GM12878 (cell line): ENCODE results near the gene DNAH1.

Experiments
- CHD2 ChIP-seq: IDR thresholded peaks from 2 replicates; pipeline ENCODE4 v1.6.1; 2011; ENCODE audit warnings: low read depth, low read length, improper control_type of control experiment, borderline replicate concordance
- CTCF ChIP-seq, 3 experiments: IDR thresholded peaks in 2 of 3; conservative IDR thresholded peaks in 1 of 3; 2 replicates each; pipeline ENCODE4 v1.5.1; 2011; ENCODE audit warnings: low read depth in 3 of 3, low read length in 3 of 3, mild to moderate bottlenecking in 3 of 3, control low read depth in 2 of 3, moderate library complexity in 2 of 3, inconsistent platforms in 1 of 3, mixed read lengths in 1 of 3; ENCODE audit not compliant: control insufficient read depth in 2 of 3, insufficient read depth in 1 of 3; ENCODE audit errors: extremely low read depth in 1 of 3
- IKZF2 ChIP-seq, 2 experiments: fragments of 450-650 bp; IDR thresholded peaks; 2 replicates each; pipeline ENCODE4 v1.6.1; 2017; ENCODE audit warnings: mild to moderate bottlenecking in 2 of 2, moderate library complexity in 2 of 2
- NFIC ChIP-seq: IDR thresholded peaks from 2 replicates; pipeline ENCODE4 v1.6.1; 2012; ENCODE audit warnings: low read depth, mild to moderate bottlenecking, inconsistent platforms, low read length, moderate library complexity
- POLR2A ChIP-seq: IDR thresholded peaks from 2 replicates; pipeline ENCODE4 v1.6.1; 2011; ENCODE audit warnings: low read depth, mild to moderate bottlenecking, low read length
- POLR2AphosphoS5 ChIP-seq: IDR thresholded peaks from 2 replicates; pipeline ENCODE4 v1.6.1; 2011; ENCODE audit warnings: mild to moderate bottlenecking, low read length, inconsistent platforms
- ZBTB4 ChIP-seq: fragments of 450-650 bp; formaldehyde crosslinking; IDR thresholded peaks from 2 replicates; pipeline ENCODE4 v1.4.0; 2022; ENCODE audit warnings: mild to moderate bottlenecking, moderate library complexity
- ZBTB40 ChIP-seq: fragments of 450-650 bp; IDR thresholded peaks from 2 replicates; pipeline ENCODE4 v1.6.1; 2016; ENCODE audit warnings: mild to moderate bottlenecking, moderate library complexity, borderline replicate concordance
- ZNF384 ChIP-seq: IDR thresholded peaks from 2 replicates; pipeline ENCODE4 v1.6.1; 2012; ENCODE audit warnings: low read depth, mild to moderate bottlenecking, low read length, improper control_type of control experiment, borderline replicate concordance
- ZSCAN29 ChIP-seq: fragments of 450-650 bp; IDR thresholded peaks from 2 replicates; pipeline ENCODE4 v1.6.1; 2017; ENCODE audit warnings: mild to moderate bottlenecking, moderate library complexity

- TF ChIP-seq CTCF (IDR thresholded peaks at IDR 0.05 in 2 of 3, conservative IDR thresholded peaks at IDR 0.05 in 1 of 3; ENCODE audit: control insufficient read depth in 2 of 3, extremely low read depth in 1 of 3, insufficient read depth in 1 of 3, low read depth in 3 of 3, low read length in 3 of 3) (no peak), POLR2AphosphoS5 (no peak), ZBTB40 (no peak), POLR2A (no peak), ZSCAN29 (no peak), ZBTB4 (CRISPR knock-in tag) (no peak), NFIC (no peak), CHD2 (no peak), IKZF2 (IDR thresholded peaks at IDR 0.05) (no peak), ZNF384 (no peak)
These were observed 10.9 kb downstream of the DNAH1 start for GRCh38 chr3:52326976-52327375.
